Measurements from ENCODE around the gene HORMAD2. TPM values are rescaled to one million over a fixed set of nuclear protein-coding genes. Genes with fewer than 3 reads are reported as not detected.

HORMAD2 gene
- total RNA-seq, 1 experiment from 2014 or later = not detected

- TF ChIP-seq JUN (CRISPR knock-in tag; IDR thresholded peaks at IDR 0.05) = no peak
- no peak for TF ChIP-seq TEAD1 (CRISPR knock-in tag; IDR thresholded peaks at IDR 0.05)
- TF ChIP-seq USF1 (CRISPR knock-in tag; IDR thresholded peaks at IDR 0.05) = no peak
- TF ChIP-seq PREB (CRISPR knock-in tag; IDR thresholded peaks at IDR 0.05; ENCODE audit: borderline replicate concordance) = no peak
- no peak for TF ChIP-seq FOXP4 (CRISPR knock-in tag; IDR thresholded peaks at IDR 0.05)
- no peak for TF ChIP-seq E2F4 (CRISPR knock-in tag; IDR thresholded peaks at IDR 0.05; ENCODE audit: borderline replicate concordance, low read depth)
- no peak for TF ChIP-seq NFE2L1 (CRISPR knock-in tag; IDR thresholded peaks at IDR 0.05)
- TF ChIP-seq ZNF317 (CRISPR knock-in tag; IDR thresholded peaks at IDR 0.05; ENCODE audit: borderline replicate concordance, low read depth) = no peak
- TF ChIP-seq, protein P1, sequence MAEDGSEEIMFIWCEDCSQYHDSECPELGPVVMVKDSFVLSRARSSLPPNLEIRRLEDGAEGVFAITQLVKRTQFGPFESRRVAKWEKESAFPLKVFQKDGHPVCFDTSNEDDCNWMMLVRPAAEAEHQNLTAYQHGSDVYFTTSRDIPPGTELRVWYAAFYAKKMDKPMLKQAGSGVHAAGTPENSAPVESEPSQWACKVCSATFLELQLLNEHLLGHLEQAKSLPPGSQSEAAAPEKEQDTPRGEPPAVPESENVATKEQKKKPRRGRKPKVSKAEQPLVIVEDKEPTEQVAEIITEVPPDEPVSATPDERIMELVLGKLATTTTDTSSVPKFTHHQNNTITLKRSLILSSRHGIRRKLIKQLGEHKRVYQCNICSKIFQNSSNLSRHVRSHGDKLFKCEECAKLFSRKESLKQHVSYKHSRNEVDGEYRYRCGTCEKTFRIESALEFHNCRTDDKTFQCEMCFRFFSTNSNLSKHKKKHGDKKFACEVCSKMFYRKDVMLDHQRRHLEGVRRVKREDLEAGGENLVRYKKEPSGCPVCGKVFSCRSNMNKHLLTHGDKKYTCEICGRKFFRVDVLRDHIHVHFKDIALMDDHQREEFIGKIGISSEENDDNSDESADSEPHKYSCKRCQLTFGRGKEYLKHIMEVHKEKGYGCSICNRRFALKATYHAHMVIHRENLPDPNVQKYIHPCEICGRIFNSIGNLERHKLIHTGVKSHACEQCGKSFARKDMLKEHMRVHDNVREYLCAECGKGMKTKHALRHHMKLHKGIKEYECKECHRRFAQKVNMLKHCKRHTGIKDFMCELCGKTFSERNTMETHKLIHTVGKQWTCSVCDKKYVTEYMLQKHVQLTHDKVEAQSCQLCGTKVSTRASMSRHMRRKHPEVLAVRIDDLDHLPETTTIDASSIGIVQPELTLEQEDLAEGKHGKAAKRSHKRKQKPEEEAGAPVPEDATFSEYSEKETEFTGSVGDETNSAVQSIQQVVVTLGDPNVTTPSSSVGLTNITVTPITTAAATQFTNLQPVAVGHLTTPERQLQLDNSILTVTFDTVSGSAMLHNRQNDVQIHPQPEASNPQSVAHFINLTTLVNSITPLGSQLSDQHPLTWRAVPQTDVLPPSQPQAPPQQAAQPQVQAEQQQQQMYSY (CRISPR knock-in tag; IDR thresholded peaks at IDR 0.05) = no peak
- no peak for TF ChIP-seq ATF6 (CRISPR knock-in tag; IDR thresholded peaks at IDR 0.05)
- no peak for TF ChIP-seq ZNF425 (CRISPR knock-in tag; conservative IDR thresholded peaks at IDR 0.05)
- no peak for TF ChIP-seq NFYB (CRISPR knock-in tag; conservative IDR thresholded peaks at IDR 0.05; ENCODE audit: low read depth)
- TF ChIP-seq ZNF671 (CRISPR knock-in tag; IDR thresholded peaks at IDR 0.05) = no peak
- DNase-seq (ENCODE audit: low spot score) (no peak), ATAC-seq (no peak)
- Mint-ChIP-seq H3K27ac (no peak overlapping the region), H3K36me3 (no peaks in the 10 kb centered on the region), H3K9me3 (no peaks in the 10 kb centered on the region), H3K4me1 (peaks cover 14% of the 10 kb centered on the region), H3K27me3 (ENCODE audit: low read depth) (peaks cover 3% of the 10 kb centered on the region), H3K4me3 (no peak overlapping the region)
- POLR2A ChIA-PET = no interaction called here
- CTCF ChIA-PET = no interaction called here
These were observed 80.8 kb downstream of the HORMAD2 start for GRCh38 chr22:30161051-30161469.
